COLO668 (cell line): ENCODE results near the gene CFAP61.
A peak's percentile ranks its signal among the peaks of the same experiment; 100 is the strongest.
"Not testable (repeated sequence)": the region's sequence is repeated elsewhere in the genome, so short reads cannot be mapped to it uniquely, and the experiment has no call there.

Source experiments
- DNase-seq: peaks from one replicate; lab custom pipeline; 2025; ENCODE audit not compliant: unreplicated experiment; lab: John Stamatoyannopoulos, UW

Gene CFAP61

DNA sequence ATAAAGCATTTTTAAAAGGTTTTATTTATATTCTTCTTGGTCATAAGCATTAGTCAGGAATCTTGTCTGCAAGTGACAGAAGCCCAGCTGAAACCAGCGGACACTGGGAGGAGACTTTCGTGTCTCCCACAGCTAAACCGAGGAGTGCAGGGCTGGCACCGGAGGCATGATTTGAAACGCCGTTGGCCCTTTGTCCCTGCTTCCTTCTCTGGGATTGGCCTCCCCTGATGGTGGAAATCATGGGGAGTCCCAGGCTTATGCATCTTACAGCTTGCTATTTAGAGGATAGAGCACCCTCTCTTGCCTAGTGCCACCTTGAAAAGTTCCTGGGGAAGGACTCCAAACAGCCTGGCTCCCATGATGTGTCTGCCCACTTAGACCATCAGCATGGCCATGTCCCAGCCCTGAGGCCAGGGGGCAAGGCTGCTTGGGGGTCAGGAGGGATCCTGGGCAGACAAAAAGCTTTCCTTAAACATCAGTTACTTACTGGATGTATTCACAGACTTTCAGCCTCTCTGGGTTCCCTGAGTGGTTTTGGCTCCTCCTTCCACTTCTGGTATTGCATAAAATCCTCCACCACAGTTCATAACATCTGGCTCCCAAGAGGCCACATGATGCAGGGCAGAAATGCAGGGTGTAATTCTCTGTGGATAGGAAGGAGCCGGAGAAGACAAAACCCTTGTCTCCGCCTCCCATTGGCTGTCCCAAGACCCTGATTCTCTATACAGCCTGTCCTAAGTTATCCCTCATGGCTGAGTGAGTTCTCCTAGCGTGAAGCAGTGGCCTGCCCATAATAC, 266.2 kb downstream of the CFAP61 start:
- DNase-seq = no peak

DNA sequence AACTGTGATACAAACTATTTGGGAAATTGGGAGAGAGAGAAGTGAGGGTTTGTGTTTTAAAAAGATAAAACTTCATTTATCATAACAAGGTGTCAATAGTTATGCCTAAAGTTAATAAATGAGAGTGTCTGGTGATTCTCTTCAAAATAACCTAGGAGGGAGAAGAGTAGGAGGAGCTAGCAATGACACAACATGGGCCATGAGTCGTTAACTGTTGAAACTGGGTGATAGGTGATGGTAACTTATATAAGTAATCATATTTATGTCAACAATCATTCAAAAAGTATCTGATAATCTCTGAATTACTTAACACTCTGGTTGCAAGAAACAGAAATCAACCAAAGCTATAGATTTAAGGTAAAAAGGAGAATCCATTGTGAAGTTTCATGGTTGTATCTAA, 268.8 kb downstream of the CFAP61 start:
- DNase-seq = no peak

DNA sequence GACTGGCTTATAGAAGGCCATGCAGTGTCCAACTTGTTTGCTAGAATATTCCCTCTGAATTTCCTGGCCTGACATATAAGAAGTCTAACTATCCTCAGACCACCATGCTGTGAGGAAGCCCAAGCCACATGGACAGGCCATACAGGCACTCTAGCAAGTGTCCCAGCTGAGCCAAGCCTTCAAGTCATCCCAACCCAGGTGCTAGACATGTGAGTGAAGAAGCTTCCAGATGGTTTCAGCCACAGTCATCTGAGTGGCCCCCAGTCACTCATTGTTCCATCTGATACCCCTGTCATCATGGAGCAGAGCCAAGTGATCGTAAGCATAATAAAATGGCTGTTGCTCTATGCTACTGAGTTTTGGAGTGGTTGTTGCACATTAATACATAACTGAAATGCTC, 269.6 kb downstream of the CFAP61 start:
- DNase-seq = no peak

GRCh38 chr20:20322912-20323311, 270.6 kb downstream of the CFAP61 start:
- no peak for DNase-seq

DNA sequence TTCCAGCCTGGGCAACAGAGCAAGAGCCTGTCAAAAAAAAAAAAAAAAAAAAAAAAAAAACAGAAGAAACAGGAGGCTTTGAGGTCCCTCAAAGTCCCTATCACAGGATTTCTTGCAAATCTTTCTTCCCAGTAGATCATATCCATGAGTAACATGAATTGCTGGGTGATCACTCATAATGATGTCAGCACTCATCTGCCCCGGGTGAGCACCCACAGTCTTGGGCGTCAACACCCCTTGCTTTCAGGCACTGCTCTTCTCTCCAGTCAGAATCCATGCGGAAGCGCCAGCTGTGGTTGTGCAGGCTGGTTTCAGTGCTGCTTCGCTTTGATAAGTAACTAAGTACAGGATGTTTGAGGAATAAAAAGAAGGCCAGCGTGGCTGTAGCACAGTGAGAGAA, 275.4 kb downstream of the CFAP61 start:
- no peak for DNase-seq

DNA sequence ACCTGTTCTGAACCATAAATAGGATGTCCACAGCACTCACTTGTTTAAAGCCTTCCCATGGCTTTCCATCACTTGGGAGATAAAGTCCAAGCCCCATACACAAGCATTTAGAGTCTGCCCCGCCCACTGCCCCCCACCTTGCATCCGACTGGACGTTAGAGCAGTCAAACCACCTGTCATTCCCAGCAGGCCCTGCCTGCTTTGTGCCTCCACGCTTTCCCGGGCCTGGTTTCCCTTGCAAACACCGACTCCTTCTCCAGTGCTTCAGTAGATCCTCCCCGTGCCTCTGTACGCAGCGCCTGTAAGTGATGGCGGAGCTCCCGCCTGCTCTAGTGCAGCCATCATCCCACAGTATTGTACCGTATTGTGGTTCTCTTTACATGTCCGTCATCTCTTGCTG, 277.2 kb downstream of the CFAP61 start:
- no peak for DNase-seq

GRCh38 chr20:20331156-20331555, 278.8 kb downstream of the CFAP61 start:
- DNase-seq = no peak

- no peak for DNase-seq
These were observed 279.5 kb downstream of the CFAP61 start for GRCh38 chr20:20331817-20332216.

DNA sequence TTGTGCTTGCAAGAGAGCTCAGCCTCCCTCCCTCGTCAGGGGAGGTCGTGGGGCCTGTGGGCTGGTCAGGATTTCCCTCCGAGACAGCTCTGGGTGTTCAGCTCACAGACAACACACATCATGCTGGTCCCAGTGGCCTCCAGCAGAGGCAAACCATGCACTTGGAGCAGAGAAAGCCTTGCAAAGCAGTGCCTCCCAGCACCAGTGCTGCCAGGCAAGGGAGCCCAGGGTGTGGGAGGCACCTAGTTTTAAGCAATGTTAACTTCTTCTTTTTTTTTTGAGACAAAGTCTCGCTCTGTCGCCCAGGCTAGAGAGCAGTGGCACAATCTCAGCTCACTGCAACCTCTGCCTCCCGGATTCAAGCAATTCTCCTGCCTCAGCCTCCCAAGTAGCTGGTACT, 281.5 kb downstream of the CFAP61 start:
- DNase-seq = no peak

DNA sequence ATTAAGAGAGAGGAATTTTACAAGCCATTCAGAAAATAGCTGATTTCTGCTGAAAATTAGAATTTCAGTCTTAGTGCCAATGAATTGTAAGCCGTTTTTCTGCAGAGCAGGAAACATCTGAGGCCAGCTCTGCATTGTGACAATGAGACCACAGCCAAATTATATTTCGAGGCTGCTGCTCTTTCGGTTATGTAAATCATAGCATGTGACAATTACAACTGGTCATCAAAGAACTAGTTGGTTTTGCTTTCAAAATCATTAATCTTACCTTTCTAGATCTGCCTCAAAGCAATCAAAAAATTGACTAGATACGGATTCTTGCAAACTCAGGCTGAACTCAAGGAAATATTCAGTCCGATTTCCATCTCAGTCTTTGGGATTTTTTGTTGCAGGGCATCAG, 282.2 kb downstream of the CFAP61 start:
- no peak for DNase-seq

- DNase-seq = no peak
These were observed 285.9 kb downstream of the CFAP61 start for GRCh38 chr20:20338133-20338730.

DNA sequence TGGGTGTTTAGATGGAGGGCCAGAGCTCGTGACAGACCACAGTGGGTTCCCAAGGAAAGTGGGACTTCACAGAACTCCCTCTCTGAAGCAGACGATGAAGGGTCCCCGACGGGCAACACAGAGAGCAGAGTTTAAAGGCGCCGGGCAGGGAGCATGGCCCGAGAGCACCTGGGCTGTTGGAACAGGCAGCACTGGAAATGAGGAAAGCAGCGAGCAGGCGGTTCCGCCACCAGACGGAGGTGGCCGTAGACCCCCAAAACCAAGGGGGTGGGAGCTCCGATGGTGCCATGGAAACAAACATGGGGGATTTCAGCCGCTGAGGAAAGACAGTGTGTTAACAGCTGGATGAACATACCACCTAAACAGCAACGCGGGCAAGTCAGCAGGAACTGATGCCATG, 288.1 kb downstream of the CFAP61 start:
- no peak for DNase-seq

DNA sequence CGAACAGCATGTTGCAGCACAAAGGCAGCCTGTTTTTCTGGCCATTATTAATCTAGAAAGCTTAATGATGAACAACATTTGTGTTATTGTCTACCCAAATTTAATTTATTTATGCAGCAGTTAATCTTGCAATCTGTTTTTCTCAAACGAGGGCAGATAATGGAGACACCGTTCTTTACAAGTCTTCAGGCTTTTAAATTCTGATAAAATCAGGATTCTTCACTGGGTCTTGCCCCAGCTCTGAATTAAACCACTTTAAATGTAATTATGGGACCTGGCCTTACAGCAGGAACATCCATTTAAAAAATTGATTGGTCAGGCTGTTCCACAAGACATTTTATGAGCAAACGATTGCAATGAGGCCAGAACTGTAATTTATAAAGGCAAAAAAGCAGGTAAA, 289.0 kb downstream of the CFAP61 start:
- DNase-seq = no peak

- DNase-seq = no peak
These were observed 289.7 kb downstream of the CFAP61 start for GRCh38 chr20:20342066-20342465.

DNA sequence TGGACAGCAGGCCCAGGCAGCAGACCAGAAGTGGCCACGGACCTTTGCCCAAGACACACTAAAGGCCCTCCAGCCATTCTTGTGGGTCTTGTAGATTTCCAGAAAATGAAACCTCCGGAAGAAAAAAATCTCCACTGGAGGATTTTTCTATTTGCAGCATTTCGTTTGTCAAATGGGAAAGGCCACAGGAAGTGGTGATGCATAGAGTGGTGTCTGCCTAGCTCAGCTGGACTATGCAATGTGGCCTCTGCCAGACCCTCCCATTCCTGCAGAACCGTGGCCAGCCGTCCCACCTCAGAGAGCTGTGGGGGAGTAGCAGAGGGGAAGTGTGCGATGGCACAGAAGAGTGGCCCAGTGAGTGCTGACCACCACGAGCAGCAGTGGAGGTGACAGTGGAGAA, 291.6 kb downstream of the CFAP61 start:
- no peak for DNase-seq

DNA sequence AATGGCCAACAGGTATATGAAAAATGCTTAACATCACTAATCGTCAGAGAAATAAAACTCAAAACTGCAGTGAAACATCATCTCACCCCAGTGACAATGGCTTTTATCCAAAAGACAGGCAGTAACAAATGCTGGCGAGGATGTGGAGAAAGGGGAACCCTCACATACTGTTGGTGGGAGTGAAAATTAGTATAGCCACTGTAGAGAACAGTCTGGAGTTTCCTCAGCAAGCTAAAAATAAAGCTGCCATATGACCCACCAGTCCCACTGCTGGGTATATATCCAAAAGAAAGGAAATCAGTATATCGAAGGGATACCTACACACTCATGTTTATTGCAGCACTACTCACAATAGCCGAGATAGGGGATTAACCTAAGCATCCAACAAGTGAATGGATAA, 292.1 kb downstream of the CFAP61 start:
- no peak for DNase-seq

DNA sequence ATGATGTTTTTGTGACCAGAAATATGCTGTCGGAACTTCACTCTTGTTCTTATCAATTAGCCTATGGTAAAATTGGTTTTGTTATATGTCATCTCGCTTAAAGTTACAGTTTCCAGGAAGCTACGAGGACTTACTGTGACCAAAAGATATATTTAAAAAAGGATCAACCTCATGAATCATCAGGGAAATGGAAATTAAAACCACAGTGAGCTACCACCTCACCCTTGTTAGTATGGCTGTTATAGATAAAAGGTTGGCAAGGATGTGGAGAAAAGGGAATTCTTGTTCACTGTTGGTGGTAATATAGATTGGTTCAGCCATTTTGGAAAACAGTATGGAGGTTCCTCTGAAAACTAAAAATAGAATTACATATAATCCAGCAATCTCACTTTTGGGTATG, 301.2 kb downstream of the CFAP61 start:
- DNase-seq = no peak

GRCh38 chr20:20355503-20355902, 303.2 kb downstream of the CFAP61 start:
- not testable (repeated sequence) for DNase-seq

GRCh38 chr20:20358801-20359200, 306.5 kb downstream of the CFAP61 start:
- DNase-seq = peak; percentile 80

DNA sequence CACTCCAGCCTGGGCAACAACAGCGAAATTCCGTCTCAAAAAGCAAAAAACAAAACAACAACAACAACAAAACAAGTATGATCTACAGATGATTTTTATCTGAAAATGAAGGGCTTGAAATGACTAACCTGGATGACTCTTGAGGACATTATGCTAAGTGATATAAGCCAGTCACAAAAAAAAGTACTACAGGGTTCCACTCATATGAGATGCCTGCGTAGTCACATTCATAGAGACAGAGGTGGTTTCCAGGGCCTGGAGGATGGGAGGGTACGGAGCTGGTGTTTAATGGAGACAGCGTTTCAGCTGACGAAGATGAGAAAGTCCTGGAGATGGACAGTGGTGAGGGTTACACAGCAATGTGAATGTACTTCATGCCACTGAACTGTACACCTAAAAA, 307.3 kb downstream of the CFAP61 start:
- no peak for DNase-seq

DNA sequence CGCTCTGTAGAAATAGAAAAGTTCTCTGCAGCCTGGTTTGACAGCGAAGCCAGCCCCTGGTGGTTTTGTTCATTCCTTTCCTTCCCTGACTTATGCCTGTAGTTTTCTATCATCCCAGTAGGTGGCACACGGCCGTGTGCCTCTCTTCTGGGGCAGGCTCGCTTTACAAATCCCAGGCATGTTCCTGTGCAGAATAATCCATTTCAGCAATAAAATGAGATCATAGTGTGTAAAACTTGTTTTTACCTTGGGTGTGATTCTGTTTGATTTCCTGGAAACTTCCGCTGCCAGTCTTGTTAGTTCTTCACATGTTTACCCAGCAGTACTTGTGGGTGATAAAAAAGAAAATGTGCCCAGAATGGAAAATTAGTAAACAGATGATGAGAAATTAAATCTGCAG, 308.1 kb downstream of the CFAP61 start:
- peak; percentile 79 for DNase-seq

DNA sequence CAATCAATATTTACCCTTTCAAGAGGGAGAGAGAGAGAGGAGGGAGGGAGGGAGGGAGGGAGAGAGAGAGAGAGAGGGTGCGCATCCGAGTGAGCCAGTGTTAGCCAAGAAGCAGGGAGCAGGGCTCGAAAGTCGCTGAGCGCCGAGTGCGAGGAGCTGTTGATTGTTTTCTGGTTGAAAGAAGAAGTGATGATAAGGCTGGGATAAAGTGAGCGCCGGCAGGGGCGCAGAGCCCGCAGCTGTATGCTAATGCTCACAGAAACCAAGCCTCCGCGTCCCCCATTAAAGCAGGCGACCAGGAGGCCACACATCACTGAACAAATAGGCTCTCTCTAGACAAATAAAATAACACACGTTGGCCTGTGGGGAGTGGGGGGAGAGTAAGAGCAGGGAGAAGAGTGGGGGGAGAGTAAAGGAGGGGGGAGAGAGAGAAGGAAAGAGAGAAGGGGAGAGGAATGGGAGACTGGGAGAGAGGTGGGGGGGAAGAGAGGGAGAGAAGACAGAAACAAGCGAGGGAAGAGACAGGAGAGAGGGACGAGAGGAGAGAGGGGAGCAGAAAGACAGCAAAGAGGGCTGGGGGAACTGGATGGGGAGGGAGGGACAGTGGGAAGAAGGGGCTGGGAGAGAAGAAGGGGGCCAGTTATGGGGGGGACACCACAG, 310.6 kb downstream of the CFAP61 start:
- DNase-seq = peak; percentile 96
